Thoracic aorta (tissue), 2 donors: ENCODE data around the gene CRHR2. TPM values are rescaled to one million over a fixed set of nuclear protein-coding genes. Genes with fewer than 3 reads are reported as not detected.

ENCODE experiments used
- ATAC-seq: fragments of 150-250 bp; one replicate; pipeline ENCODE4 v1.8.0; 2017; ENCODE audit warnings: low read depth; ENCODE audit not compliant: insufficient number of reproducible peaks, low FRiP score
- DNase-seq: peaks from one replicate; pipeline ENCODE4 v3.0.0-alpha.2; 2020; ENCODE audit warnings: low spot score
- H3K27ac ChIP-seq, 2 donors: fragments of 200-600 bp; sonication (generic); 1 replicate in 1 of 2; 2 replicates in 1 of 2; pipeline ENCODE4 v1.5.1; 2016; ENCODE audit warnings: mild to moderate bottlenecking in 2 of 2, moderate library complexity in 2 of 2
- H3K27me3 ChIP-seq: fragments of 200-600 bp; sonication (generic); replicated peaks from 2 replicates; pipeline ENCODE4 v1.6.0; 2016; ENCODE audit warnings: mild to moderate bottlenecking; ENCODE audit not compliant: insufficient read depth
- H3K36me3 ChIP-seq: fragments of 200-600 bp; sonication (generic); one replicate; pipeline ENCODE4 v1.5.1; 2016
- H3K4me1 ChIP-seq, 2 donors: fragments of 200-600 bp; sonication (generic); 1 replicate in 1 of 2; 2 replicates in 1 of 2; pipeline versions ENCODE4 v1.5.1 to v1.6.0; 2016; ENCODE audit warnings: low read depth in 2 of 2, mild to moderate bottlenecking in 1 of 2; ENCODE audit not compliant: control insufficient read depth in 1 of 2
- H3K4me3 ChIP-seq: fragments of 200-600 bp; sonication (generic); 2 replicates; pipeline ENCODE4 v1.5.1; 2016; ENCODE audit warnings: mild to moderate bottlenecking
- H3K9me3 ChIP-seq: fragments of 200-600 bp; sonication (generic); 2 replicates; pipeline ENCODE4 v1.5.1; 2016
- total RNA-seq, 2 donors: library from RNA; depleted of rRNA; stranded (reverse); fragments of >200 nt; gene quantifications; one replicate each; pipeline versions ENCODE4 v1.1.0 to v1.2.3, GENCODE V29; 2016
- TF ChIP-seq, protein P1 (sequence below): fragments of 200-600 bp; sonication (generic); IDR thresholded peaks from one replicate; pipeline ENCODE4 v1.5.1; 2019; ENCODE audit warnings: antibody characterized with exemption

Gene CRHR2
- total RNA-seq, 2 donors from 2014 or later, result 0.21 TPM; not detected in 1

DNA sequence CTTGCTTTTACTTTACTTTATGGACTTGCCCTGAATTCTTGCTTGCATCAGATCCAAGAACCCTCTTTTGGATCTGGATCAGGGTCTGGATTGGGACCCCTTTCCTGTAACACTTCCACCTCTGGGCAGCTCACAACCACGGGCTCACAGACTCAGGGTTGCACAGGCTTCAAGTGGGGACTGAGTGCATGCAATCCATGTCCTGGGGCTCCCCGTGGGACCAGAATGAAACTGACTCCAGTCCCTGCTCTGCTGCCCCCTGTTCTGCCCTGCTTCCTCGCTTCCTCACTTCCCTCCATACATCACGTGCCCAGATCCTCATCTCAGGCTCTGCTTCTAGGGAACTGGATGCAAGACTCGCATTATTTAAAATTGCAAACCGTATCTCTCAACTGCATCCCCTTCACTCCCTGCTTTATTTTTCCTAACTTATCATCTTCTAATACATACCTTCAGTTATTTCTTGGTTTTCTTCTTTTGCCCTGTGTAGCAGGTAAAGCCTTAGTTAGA lies 46.4 kb upstream of the CRHR2 start:
- DNase-seq, result no peak
- ATAC-seq, result no peak
- TF ChIP-seq, protein P1, sequence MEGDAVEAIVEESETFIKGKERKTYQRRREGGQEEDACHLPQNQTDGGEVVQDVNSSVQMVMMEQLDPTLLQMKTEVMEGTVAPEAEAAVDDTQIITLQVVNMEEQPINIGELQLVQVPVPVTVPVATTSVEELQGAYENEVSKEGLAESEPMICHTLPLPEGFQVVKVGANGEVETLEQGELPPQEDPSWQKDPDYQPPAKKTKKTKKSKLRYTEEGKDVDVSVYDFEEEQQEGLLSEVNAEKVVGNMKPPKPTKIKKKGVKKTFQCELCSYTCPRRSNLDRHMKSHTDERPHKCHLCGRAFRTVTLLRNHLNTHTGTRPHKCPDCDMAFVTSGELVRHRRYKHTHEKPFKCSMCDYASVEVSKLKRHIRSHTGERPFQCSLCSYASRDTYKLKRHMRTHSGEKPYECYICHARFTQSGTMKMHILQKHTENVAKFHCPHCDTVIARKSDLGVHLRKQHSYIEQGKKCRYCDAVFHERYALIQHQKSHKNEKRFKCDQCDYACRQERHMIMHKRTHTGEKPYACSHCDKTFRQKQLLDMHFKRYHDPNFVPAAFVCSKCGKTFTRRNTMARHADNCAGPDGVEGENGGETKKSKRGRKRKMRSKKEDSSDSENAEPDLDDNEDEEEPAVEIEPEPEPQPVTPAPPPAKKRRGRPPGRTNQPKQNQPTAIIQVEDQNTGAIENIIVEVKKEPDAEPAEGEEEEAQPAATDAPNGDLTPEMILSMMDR, result no peak
- Histone ChIP-seq H3K36me3 (no peaks in the 10 kb centered on the region), H3K4me3 (no peak overlapping the region), H3K4me1 (no peaks in the 10 kb centered on the region), H3K27ac (no peak overlapping the region), H3K9me3 (no peaks in the 10 kb centered on the region), H3K27me3 (no peaks in the 10 kb centered on the region)

DNA sequence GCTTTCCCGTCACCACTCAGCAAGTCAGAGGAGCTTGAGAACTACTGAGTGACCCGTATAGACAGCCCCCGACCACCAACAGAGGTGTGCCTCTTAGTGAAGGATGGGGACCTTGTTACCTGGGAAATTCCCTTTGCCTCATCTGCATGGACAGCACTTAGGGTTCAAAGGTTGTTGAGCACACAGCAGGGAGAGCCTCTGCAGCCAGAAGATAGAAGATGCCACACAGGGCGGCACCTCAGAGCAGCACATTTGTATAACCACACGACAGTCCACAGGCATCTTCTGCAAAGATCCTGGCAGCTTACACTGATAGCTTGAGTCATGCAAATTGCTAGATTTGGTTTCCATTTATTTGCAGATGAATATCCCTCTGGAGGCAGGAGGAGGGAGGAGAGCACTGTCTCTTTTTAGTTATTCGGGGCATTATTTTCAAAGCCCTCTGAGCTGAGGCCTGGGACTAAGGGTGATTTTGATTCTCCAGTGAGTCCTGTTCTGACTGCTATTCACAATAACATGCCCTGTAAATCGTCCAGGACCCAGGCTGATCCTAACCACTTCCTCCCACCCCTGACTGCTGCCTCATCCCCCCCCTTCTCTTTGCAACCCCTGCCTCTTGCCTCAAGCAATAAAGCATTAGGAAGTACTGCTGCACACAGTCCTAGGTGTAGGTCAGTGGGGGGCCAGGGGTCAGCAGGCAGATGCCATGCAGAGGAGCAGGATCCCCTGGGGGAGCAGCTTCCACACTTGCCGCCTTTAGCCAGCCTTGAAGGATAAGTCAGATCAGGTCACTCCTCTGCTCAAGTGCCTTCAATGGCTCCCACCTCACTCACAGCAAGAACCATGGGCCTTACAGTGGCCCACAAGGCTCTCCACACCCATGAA lies 45.0 kb upstream of the CRHR2 start:
- Histone ChIP-seq H3K27ac (no peak overlapping the region), H3K4me1 (no peaks in the 10 kb centered on the region), H3K36me3 (no peaks in the 10 kb centered on the region), H3K27me3 (no peaks in the 10 kb centered on the region), H3K9me3 (no peaks in the 10 kb centered on the region), H3K4me3 (no peak overlapping the region)
- DNase-seq (no peak), ATAC-seq (no peak)
- TF ChIP-seq, protein P1, result no peak

DNA sequence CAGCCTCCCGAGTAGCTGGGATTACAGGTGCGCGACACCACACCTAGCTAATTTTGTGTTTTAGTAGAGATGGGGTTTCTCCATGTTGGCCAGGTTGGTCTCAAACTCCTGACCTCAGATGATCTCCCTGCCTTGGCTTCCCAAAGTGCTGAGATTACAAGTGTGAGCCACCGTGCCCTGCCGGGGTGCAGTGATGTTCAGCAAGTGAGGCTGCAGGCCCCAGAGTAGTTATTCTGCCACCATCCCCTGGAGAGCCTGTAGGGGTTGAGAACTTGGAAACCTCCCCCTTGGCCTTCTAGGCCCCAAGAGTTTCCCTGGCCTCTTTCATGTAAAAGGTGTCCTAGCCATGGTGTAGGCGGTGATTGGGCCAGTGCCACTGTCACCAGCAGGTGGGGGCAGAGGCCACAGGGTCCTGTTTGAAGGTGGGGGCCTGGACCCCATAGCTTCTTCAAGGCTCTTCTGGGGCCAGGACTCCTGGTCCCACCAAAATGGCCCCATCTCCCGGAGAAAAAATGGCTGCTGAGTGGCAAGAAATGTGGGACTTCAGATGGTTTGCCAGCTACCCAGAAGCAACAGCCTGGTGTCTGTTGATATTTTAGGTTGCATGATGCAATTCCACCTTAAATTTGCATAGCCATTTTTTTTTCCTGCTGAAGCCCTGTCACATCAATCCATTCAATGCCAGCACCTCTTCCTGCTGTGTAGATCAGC lies 44.2 kb upstream of the CRHR2 start:
- H3K36me3 ChIP-seq, result no peaks in the 10 kb centered on the region
- no peak for DNase-seq

DNA sequence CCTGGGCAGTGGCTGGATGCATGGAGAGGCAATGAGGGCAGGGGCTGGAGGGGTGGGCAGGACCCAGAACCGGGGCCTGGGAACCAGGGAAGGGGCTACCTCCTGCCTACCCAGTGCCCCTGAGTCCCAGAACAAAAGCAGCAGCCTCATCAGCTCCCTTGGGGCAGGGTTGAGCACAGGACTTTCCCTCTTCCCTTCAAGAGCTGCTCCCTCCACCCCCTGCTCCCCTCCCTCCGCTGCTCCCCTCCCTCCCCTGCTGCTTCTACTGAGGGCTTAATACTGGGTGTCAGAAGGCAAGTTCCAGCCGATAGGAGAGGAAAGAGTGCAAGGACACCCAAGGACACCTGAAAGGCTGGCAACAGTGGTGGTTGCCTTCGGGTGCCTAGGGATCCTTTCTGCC lies 41.5 kb upstream of the CRHR2 start:
- TF ChIP-seq, protein P1, result no peak
- Histone ChIP-seq H3K27ac (no peak overlapping the region), H3K27me3 (no peaks in the 10 kb centered on the region), H3K4me3 (no peak overlapping the region), H3K4me1 (no peaks in the 10 kb centered on the region), H3K9me3 (no peaks in the 10 kb centered on the region), H3K36me3 (no peaks in the 10 kb centered on the region)
- DNase-seq (no peak), ATAC-seq (no peak)

More for the DNA sequence above, 44.2 kb upstream of the CRHR2 start:
- no peak overlapping the region for H3K27ac ChIP-seq
- H3K4me1 ChIP-seq, result no peaks in the 10 kb centered on the region
- no peaks in the 10 kb centered on the region for H3K9me3 ChIP-seq
- no peak for ATAC-seq
- no peak overlapping the region for H3K4me3 ChIP-seq
- TF ChIP-seq, protein P1, result no peak
- H3K27me3 ChIP-seq, result no peaks in the 10 kb centered on the region

DNA sequence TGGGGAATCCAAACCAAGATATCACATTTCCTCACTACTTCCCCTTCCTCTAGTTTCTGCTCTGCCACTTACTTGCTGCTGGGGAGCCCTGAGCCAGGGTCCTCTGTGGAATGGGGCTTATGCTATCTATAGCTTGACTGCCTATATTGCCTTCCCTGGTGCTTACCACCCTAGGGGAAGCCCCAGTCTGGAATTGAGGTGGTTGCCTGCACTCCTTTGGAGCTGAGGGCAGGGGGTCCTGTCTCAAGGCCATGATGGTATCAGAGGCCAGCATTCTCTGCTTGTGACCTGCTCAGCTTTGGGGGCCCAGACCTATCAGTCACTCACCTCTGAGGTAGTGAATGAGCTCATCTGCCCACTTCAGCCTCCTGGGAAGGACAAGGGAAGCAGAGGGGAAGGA lies 40.4 kb upstream of the CRHR2 start:
- H3K27ac ChIP-seq, result no peak overlapping the region
- no peaks in the 10 kb centered on the region for H3K4me1 ChIP-seq
- ATAC-seq (no peak), DNase-seq (no peak)
- TF ChIP-seq, protein P1, result no peak
- H3K9me3 ChIP-seq, result peaks cover 3% of the 10 kb centered on the region
- no peak overlapping the region for H3K4me3 ChIP-seq
- H3K27me3 ChIP-seq, result no peaks in the 10 kb centered on the region
- no peaks in the 10 kb centered on the region for H3K36me3 ChIP-seq
